GM23338 (cell line): Measurements from ENCODE around the gene RAD51B.

Experiments
- CREB1 ChIP-seq: fragments of 250-450 bp; sonication (Bioruptor Pico); IDR thresholded peaks from 2 replicates; pipeline ENCODE4 v1.5.0; 2020; ENCODE audit warnings: low read depth, mild to moderate bottlenecking, moderate library complexity
- CTCF ChIP-seq, 2 experiments: fragments of 200-600 bp in 1 of 2; sonication (generic) in 1 of 2; conservative IDR thresholded peaks; 2 replicates each; pipeline versions ENCODE4 v1.5.1 to v1.6.1; 2016 to 2017; ENCODE audit warnings: antibody characterized with exemption in 2 of 2, low read depth in 2 of 2, mild to moderate bottlenecking in 2 of 2, moderate library complexity in 1 of 2
- ETS1 ChIP-seq: IDR thresholded peaks from 2 replicates; pipeline ENCODE4 v1.6.1; 2016; ENCODE audit warnings: antibody characterized with exemption
- EZH2 ChIP-seq: fragments of 200-600 bp; sonication (generic); IDR thresholded peaks from one replicate; pipeline ENCODE4 v1.8.0; 2017; ENCODE audit warnings: antibody characterized with exemption, mild to moderate bottlenecking, low read depth; ENCODE audit not compliant: unreplicated experiment
- EZH2phosphoT487 ChIP-seq: fragments of 200-600 bp; sonication (generic); IDR thresholded peaks from one replicate; pipeline ENCODE4 v1.8.1; 2018; ENCODE audit warnings: antibody characterized with exemption; ENCODE audit not compliant: unreplicated experiment
- JUNB ChIP-seq: IDR thresholded peaks from one replicate; pipeline ENCODE4 v1.6.1; 2016; ENCODE audit warnings: antibody characterized with exemption; ENCODE audit not compliant: unreplicated experiment
- NANOG ChIP-seq: IDR thresholded peaks from 2 replicates; pipeline ENCODE4 v1.6.1; 2016; ENCODE audit warnings: antibody characterized with exemption, borderline replicate concordance
- POLR2AphosphoS5 ChIP-seq: IDR thresholded peaks from 2 replicates; pipeline ENCODE4 v1.6.1; 2016; ENCODE audit warnings: antibody characterized with exemption, low read depth
- REST ChIP-seq: IDR thresholded peaks from one replicate; pipeline ENCODE4 v1.6.1; 2018; ENCODE audit warnings: antibody characterized with exemption; ENCODE audit not compliant: unreplicated experiment
- STAT1 ChIP-seq: IDR thresholded peaks from one replicate; pipeline ENCODE4 v1.6.1; 2016; ENCODE audit warnings: antibody characterized with exemption; ENCODE audit not compliant: unreplicated experiment
- ZNF114 ChIP-seq: fragments of 250-450 bp; sonication (Bioruptor Pico); IDR thresholded peaks from 2 replicates; pipeline ENCODE4 v1.5.0; 2020; ENCODE audit warnings: mild to moderate bottlenecking, moderate library complexity
- ZNF331 ChIP-seq: fragments of 250-450 bp; sonication (Bioruptor Pico); IDR thresholded peaks from 2 replicates; pipeline ENCODE4 v1.5.0; 2020; ENCODE audit warnings: low read depth, mild to moderate bottlenecking, moderate library complexity
- ZNF462 ChIP-seq: fragments of 250-450 bp; sonication (Bioruptor Pico); IDR thresholded peaks from 2 replicates; pipeline ENCODE4 v1.5.0; 2020; ENCODE audit warnings: mild to moderate bottlenecking, moderate library complexity

- TF ChIP-seq CTCF (conservative IDR thresholded peaks at IDR 0.05; ENCODE audit: low read depth in 2 of 2) (no peak), REST (no peak), POLR2AphosphoS5 (no peak), STAT1 (no peak), EZH2 (no peak), ZNF114 (CRISPR knock-in tag) (no peak), JUNB (no peak), CREB1 (CRISPR knock-in tag) (no peak), ETS1 (no peak), EZH2phosphoT487 (no peak), ZNF331 (CRISPR knock-in tag) (no peak), ZNF462 (no peak), NANOG (no peak)
These were observed 406.9 kb downstream of the RAD51B start for GRCh38 chr14:68226523-68226922.
